Parathyroid adenoma (tissue), 2 donors: Measurements from ENCODE around the gene ZNF525.

Experiments
- H2AFZ ChIP-seq: fragments of 300-600 bp; sonication (generic); one replicate; pipeline ENCODE4 v1.7.0; 2017; ENCODE audit warnings: antibody characterized with exemption, mild to moderate bottlenecking
- H3K27ac ChIP-seq: fragments of 300-600 bp; sonication (generic); one replicate; pipeline ENCODE4 v1.7.0; 2017
- H3K27me3 ChIP-seq: fragments of 300-600 bp; sonication (generic); one replicate; pipeline ENCODE4 v1.7.0; 2017; ENCODE audit warnings: low read length; ENCODE audit not compliant: control insufficient read depth, insufficient read depth
- H3K36me3 ChIP-seq: fragments of 300-600 bp; sonication (generic); one replicate; pipeline ENCODE4 v1.7.0; 2017; ENCODE audit warnings: low read length; ENCODE audit not compliant: control insufficient read depth, insufficient read depth
- H3K4me1 ChIP-seq: fragments of 300-600 bp; sonication (generic); one replicate; pipeline ENCODE4 v1.7.0; 2017; ENCODE audit warnings: control low read depth
- H3K4me2 ChIP-seq: fragments of 300-600 bp; sonication (generic); one replicate; pipeline ENCODE4 v1.7.0; 2017; ENCODE audit warnings: low read length
- H3K4me3 ChIP-seq: fragments of 300-600 bp; sonication (generic); one replicate; pipeline ENCODE4 v1.7.0; 2017; ENCODE audit warnings: low read depth, low read length
- H3K79me2 ChIP-seq: fragments of 300-600 bp; sonication (generic); one replicate; pipeline ENCODE4 v1.7.0; 2017; ENCODE audit warnings: control low read depth
- H3K9ac ChIP-seq: fragments of 300-600 bp; sonication (generic); one replicate; pipeline ENCODE4 v1.7.0; 2017; ENCODE audit warnings: mild to moderate bottlenecking
- H3K9me3 ChIP-seq: fragments of 300-600 bp; sonication (generic); one replicate; pipeline ENCODE4 v1.7.0; 2017; ENCODE audit warnings: low read length; ENCODE audit not compliant: control insufficient read depth
- TF ChIP-seq, protein P1 (sequence below): fragments of 300-600 bp; sonication (generic); IDR thresholded peaks from one replicate; pipeline ENCODE4 v1.7.0; 2017; ENCODE audit warnings: antibody characterized with exemption, mild to moderate bottlenecking
- donor health status: primary hyperparathyroidism.

ZNF525 gene

GRCh38 chr19:53365134-53365898 is at the start of gene ZNF525:
Gene ZNF525, plus strand, starts transcription at chr19:53365705. Its CDS starts 6,577 bp downstream, at chr19:53372282.
- peak within 1 kb of the TSS; percentile 97 for H3K4me3 ChIP-seq
- H3K9me3 ChIP-seq = no peaks in the 10 kb centered on the region
- TF ChIP-seq, protein P1, sequence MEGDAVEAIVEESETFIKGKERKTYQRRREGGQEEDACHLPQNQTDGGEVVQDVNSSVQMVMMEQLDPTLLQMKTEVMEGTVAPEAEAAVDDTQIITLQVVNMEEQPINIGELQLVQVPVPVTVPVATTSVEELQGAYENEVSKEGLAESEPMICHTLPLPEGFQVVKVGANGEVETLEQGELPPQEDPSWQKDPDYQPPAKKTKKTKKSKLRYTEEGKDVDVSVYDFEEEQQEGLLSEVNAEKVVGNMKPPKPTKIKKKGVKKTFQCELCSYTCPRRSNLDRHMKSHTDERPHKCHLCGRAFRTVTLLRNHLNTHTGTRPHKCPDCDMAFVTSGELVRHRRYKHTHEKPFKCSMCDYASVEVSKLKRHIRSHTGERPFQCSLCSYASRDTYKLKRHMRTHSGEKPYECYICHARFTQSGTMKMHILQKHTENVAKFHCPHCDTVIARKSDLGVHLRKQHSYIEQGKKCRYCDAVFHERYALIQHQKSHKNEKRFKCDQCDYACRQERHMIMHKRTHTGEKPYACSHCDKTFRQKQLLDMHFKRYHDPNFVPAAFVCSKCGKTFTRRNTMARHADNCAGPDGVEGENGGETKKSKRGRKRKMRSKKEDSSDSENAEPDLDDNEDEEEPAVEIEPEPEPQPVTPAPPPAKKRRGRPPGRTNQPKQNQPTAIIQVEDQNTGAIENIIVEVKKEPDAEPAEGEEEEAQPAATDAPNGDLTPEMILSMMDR = peak; percentile 52
- peak within 1 kb of the TSS; percentile 91 for H2AFZ ChIP-seq
- H3K27ac ChIP-seq = peak within 1 kb of the TSS; percentile 84
- no peaks in the 10 kb centered on the region for H3K36me3 ChIP-seq
- peaks cover 4% of the 10 kb centered on the region for H3K4me1 ChIP-seq
- peaks cover 9% of the 10 kb centered on the region for H3K79me2 ChIP-seq
- no peaks in the 10 kb centered on the region for H3K27me3 ChIP-seq
- H3K4me2 ChIP-seq = peak within 1 kb of the TSS; percentile 78
- no peak within 1 kb of the TSS for H3K9ac ChIP-seq

DNA sequence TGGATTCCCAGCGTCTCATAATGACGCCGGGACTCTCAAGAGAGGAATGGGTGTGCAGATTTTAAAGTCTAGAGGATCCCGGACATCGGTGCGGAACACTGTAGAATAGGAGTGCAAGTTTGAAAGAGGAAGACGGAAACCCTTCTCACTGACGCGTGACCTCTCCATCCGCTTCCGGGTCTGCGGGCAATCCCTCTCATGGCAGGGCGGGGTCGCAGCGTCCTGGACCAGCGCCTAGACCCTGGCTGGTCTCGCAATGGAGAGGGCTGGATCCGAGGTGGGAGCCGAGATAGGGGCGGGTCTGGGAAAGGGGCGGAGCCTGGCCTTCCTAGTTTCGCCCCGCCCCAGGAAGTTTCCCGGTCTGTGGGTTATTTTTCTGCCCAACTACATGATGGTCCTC is 36.5 kb upstream of the ZNF525 start:
- H3K9me3 ChIP-seq = no peaks in the 10 kb centered on the region
- TF ChIP-seq, protein P1 = no peak
- H3K27ac ChIP-seq = no peak overlapping the region
- no peaks in the 10 kb centered on the region for H3K36me3 ChIP-seq
- H3K9ac ChIP-seq = no peak overlapping the region
- no peak overlapping the region for H3K4me2 ChIP-seq
- H3K4me1 ChIP-seq = no peaks in the 10 kb centered on the region
- H3K79me2 ChIP-seq = no peaks in the 10 kb centered on the region
- no peaks in the 10 kb centered on the region for H3K27me3 ChIP-seq
- H3K4me3 ChIP-seq = no peak overlapping the region
- no peak overlapping the region for H2AFZ ChIP-seq

- Histone ChIP-seq H3K36me3 (no peaks in the 10 kb centered on the region), H3K27me3 (no peaks in the 10 kb centered on the region), H3K9me3 (no peaks in the 10 kb centered on the region), H3K27ac (no peak overlapping the region), H3K4me1 (no peaks in the 10 kb centered on the region), H3K4me3 (no peak overlapping the region), H3K79me2 (no peaks in the 10 kb centered on the region), H3K4me2 (no peak overlapping the region), H3K9ac (no peak overlapping the region), H2AFZ (peak overlapping the region; percentile 90)
- TF ChIP-seq, protein P1 = no peak
These were observed 33.0 kb upstream of the ZNF525 start for GRCh38 chr19:53332484-53332883.

DNA sequence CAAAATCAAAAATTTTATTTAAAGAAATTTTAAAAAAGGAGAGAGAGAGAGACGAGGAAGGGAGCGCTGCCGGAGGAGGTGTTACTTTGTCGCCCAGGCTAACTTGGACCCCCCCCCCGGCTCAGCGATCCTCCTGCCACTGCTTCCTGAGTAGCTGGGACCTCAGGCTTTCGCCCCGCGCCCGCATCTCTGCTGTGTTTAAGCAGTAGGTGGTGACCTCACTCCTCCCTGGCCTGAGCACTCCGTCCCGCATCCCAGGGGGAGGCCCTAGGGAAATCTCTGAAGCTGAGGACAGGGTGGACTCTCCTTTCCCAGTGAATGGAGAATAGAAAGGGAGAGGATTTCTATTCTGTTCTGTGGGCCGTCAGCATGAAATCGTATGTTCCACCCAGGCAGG is 32.4 kb upstream of the ZNF525 start:
- Histone ChIP-seq H3K9me3 (no peaks in the 10 kb centered on the region), H3K4me3 (peak overlapping the region; percentile 96), H3K4me1 (no peaks in the 10 kb centered on the region), H3K9ac (no peak overlapping the region), H3K27me3 (no peaks in the 10 kb centered on the region), H2AFZ (peak overlapping the region; percentile 90), H3K79me2 (no peaks in the 10 kb centered on the region), H3K36me3 (no peaks in the 10 kb centered on the region), H3K4me2 (peak overlapping the region; percentile 78), H3K27ac (peak overlapping the region; percentile 76)
- TF ChIP-seq, protein P1 = no peak
